C4-2B (cell line): Measurements from ENCODE around the gene ALDH1L2.

Source experiments
- ZFX ChIP-seq: fragments of 450-650 bp; IDR thresholded peaks from 2 replicates; pipeline ENCODE4 v1.6.1; 2017
- TF ChIP-seq, protein P1 (sequence below): fragments of 450-650 bp; conservative IDR thresholded peaks from 2 replicates; pipeline ENCODE4 v1.5.1; 2017; ENCODE audit warnings: mild to moderate bottlenecking

DNA sequence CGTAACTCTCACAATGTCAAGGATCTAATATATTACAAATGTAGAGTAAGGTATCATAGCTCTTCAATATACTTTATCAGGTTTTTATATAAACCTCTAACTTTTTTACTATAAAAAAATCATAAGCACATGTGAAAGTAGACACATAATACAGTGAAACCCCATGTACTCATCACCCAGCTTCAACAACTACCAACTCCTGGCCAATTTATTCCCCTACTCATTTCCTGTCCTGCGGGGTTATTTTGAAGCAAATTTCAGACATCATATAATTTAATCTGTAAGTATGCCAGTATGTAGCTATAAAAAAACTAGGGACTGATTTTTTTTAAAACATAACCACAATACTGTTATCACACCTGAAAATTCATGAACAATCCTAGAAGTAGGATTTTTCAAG lies 50.4 kb downstream of the ALDH1L2 start:
- no peak for TF ChIP-seq ZFX
- TF ChIP-seq, protein P1, sequence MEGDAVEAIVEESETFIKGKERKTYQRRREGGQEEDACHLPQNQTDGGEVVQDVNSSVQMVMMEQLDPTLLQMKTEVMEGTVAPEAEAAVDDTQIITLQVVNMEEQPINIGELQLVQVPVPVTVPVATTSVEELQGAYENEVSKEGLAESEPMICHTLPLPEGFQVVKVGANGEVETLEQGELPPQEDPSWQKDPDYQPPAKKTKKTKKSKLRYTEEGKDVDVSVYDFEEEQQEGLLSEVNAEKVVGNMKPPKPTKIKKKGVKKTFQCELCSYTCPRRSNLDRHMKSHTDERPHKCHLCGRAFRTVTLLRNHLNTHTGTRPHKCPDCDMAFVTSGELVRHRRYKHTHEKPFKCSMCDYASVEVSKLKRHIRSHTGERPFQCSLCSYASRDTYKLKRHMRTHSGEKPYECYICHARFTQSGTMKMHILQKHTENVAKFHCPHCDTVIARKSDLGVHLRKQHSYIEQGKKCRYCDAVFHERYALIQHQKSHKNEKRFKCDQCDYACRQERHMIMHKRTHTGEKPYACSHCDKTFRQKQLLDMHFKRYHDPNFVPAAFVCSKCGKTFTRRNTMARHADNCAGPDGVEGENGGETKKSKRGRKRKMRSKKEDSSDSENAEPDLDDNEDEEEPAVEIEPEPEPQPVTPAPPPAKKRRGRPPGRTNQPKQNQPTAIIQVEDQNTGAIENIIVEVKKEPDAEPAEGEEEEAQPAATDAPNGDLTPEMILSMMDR: no peak
